GM13976 (cell line): ENCODE data around the gene STIM1.

Experiments
- DNase-seq: peaks from one replicate; pipeline ENCODE4 v3.0.0; 2012; ENCODE audit warnings: low spot score
- CTCF ChIP-seq: IDR thresholded peaks from 2 replicates; pipeline ENCODE4 v1.5.1; 2012; ENCODE audit warnings: borderline replicate concordance, mild to moderate bottlenecking; ENCODE audit not compliant: insufficient read depth; ENCODE audit errors: extremely low read depth, missing control alignments, control extremely low read depth
- in situ Hi-C: fragments of 300-500 bp; cut with MboI; formaldehyde crosslinking; loops from one replicate; pipeline ENCODE4 v1.12.0; 2022; ENCODE audit warnings: low sequenced_read_pairs, mixed read lengths, inconsistent platforms; ENCODE audit not compliant: unreplicated experiment

The STIM1 gene

GRCh38 chr11:4074266-4074665 lies 218.8 kb downstream of the STIM1 start:
- in situ Hi-C loops, result no loop called here
- no peak for TF ChIP-seq CTCF
- no peak for DNase-seq

DNA sequence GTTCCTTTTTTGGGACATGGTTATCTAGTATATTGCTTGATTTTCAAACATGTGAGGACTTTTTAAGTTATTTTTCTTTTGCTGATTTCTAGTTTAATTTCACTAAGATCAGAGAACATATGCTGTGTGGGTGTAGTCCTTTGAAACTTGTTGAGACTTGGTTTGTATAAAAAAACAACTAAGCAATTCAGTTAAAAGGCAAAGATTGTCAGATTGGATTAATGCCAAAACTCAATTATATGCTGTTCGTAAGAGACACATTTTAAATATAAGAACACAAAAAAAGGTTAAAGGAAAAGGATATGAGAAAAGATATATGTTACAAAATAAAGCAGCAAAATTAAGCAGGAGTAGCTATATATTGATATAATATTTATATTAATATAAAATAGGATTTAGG lies 221.3 kb downstream of the STIM1 start:
- DNase-seq, result no peak
- in situ Hi-C loops, result no loop called here
- no peak for TF ChIP-seq CTCF

DNA sequence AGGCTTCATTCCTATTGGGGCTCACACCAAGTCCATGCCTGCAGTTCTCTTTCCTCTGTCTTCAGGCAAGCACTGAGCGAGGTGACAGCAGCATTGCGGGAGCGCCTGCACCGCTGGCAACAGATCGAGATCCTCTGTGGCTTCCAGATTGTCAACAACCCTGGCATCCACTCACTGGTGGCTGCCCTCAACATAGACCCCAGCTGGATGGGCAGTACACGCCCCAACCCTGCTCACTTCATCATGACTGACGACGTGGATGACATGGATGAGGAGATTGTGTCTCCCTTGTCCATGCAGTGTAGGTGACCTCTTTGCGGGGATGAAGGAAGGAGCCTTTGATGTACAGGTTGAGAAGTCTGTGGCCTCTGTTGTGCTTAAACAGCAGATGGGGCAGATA lies 227.7 kb downstream of the STIM1 start:
- in situ Hi-C loops, result no loop called here
- no peak for DNase-seq
- no peak for TF ChIP-seq CTCF

DNA sequence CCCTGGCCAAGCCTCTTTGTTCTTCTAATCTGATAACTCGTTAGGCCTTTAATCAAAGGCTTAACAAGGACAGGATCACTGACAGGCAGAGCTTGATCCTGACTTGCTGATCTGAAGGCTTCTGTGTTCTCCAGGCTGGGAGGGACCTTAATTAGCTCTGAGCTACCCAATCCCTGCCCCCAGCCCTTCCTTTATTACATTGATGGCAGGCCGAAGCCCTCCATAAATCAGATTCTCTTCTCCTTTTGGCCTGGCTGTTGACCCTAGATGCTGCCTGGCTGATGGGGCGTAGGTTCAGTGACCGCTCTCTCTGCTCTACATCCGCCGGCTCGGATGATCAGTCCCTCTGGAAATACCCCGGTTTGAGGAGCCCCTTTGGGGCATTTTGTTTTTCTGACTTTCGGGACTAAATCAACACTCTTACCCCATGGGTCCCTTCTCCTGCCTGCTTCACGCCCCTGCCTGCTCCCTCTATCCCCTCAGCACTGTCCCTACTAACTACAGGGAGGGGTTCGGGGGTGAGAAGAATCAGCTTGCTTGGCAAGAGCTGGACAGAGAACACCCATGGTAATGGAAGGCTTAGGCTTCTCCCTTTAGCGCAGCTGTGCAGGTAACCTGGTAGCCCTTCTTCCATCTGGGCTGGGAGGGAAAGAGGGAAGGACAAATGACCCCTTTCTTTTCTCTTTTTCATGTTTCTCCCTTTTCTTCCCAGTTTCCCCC lies 229.1 kb downstream of the STIM1 start:
- no peak for TF ChIP-seq CTCF
- in situ Hi-C loops, result no loop called here
- DNase-seq, result no peak

- no peak for TF ChIP-seq CTCF
- in situ Hi-C loops, result no loop called here
- no peak for DNase-seq
Measured at GRCh38 chr11:4085575-4085974, 230.1 kb downstream of the STIM1 start.

DNA sequence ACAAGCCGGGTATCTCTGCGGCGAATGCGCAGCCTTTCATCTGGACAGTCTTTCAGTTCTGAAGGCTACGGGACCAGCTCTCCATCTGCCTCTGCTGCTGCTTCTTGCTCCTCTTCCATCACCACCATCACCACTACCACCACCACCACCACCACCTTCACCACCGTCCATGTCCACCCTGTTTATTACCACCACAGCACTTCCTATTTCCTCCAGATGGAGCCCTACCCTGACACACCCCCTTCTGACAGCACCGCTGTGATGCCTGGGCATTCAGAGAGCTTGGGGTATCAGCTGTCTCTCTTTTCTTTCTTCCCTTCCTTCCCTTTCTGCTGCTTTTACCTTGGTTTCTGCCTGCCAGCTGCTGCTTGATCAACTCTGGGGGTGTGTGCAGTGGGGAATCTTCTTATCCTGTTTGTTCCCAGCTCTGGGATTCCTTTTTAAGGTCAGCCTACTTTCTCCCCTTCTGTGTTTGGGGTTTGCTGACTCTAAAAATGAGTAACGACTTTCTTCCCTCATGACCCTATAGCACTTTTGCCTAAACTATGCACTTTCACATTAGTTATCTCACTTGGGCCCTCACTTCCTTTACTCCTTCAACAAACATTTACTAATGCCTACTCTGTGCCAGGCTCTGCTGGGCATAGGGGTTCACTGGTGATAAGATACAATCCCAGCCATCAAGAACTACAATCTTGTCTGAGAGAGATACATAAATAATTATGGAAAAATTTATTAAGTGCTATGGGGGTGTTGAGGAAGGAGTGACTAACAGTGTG lies 231.3 kb downstream of the STIM1 start:
- TF ChIP-seq CTCF, result no peak
- no peak for DNase-seq
- in situ Hi-C loops, result no loop called here
